Left cardiac atrium (tissue), 4 donors: Measurements from ENCODE around the gene SLC10A7. TPM values are rescaled to one million over a fixed set of nuclear protein-coding genes. Genes with fewer than 3 reads are reported as not detected.

Experiments
- ATAC-seq, 2 donors: fragments of 200-7000 bp; cut with Tn5 transposase; one replicate each; pipeline ENCODE4 v1.9.1; 2020; ENCODE audit warnings: mild to moderate bottlenecking in 2 of 2, moderate library complexity in 2 of 2
- DNase-seq: peaks from one replicate; pipeline ENCODE4 v3.0.0-alpha.2; 2020
- intact Hi-C, 2 donors: fragments of 100-400 bp; cut with DNase I; formaldehyde crosslinking; loops; one replicate each; pipeline versions ENCODE4 v1.14.1 to v1.15.1; 2022 to 2023
- total RNA-seq, 2 donors: library from RNA; stranded (reverse); fragmentation: NEBNext Ultra II Directional; extraction: Animal tissue kit (Norgen Biotek cat#: 25700); gene quantifications; one replicate each; pipeline ENCODE4 v1.2.1, GENCODE V29; 2021
- donor health status: DM: no; HTN: yes; CAD: no.
- donor health status: DM: no; HTN: yes; CAD: no; lungs with severe emphysema.
- donor health status: DM: yes; HTN: yes; CAD: no.
- donor health status: Dilated cardiomyopathy.

Gene SLC10A7
- total RNA-seq, 2 donors from 2014 or later: 6.8 TPM

GRCh38 chr4:146245850-146246249 lies 275.9 kb downstream of the SLC10A7 start:
- DNase-seq: peak; percentile 68
- peak; percentile 14 to 31 for ATAC-seq
- intact Hi-C loops: no loop called here

- ATAC-seq (peak in 1 of 2 donors; percentile 5), DNase-seq (peak; percentile 46)
- intact Hi-C loops: no loop called here
These were observed 276.5 kb downstream of the SLC10A7 start for GRCh38 chr4:146245246-146245645.

GRCh38 chr4:146244496-146244895 lies 277.2 kb downstream of the SLC10A7 start:
- DNase-seq (no peak), ATAC-seq (no peak)
- intact Hi-C loops: no loop called here

GRCh38 chr4:146243883-146244277 lies 277.9 kb downstream of the SLC10A7 start:
- ATAC-seq (no peak), DNase-seq (no peak)
- intact Hi-C loops: no loop called here

GRCh38 chr4:146243141-146243882 lies 278.4 kb downstream of the SLC10A7 start:
- intact Hi-C loops: no loop called here
- DNase-seq (peak; percentile 40), ATAC-seq (no peak)

- ATAC-seq: no peak
- intact Hi-C loops: loop anchor here in 1 of 2 donors (5.0 to 10.0 kb wide), 2 partner anchors 46 to 857 kb away; no protein-coding TSS in a partner anchor
- no peak for DNase-seq
These were observed 283.6 kb downstream of the SLC10A7 start for GRCh38 chr4:146238107-146238506.

GRCh38 chr4:146237092-146237491 lies 284.6 kb downstream of the SLC10A7 start:
- intact Hi-C loops: loop anchor here in 1 of 2 donors (5.0 to 10.0 kb wide), 2 partner anchors 45 to 858 kb away; no protein-coding TSS in a partner anchor
- ATAC-seq: no peak
- DNase-seq: no peak

- DNase-seq (no peak), ATAC-seq (no peak)
- intact Hi-C loops: loop anchor here in 1 of 2 donors (5.0 to 10.0 kb wide), 2 partner anchors 44 to 859 kb away; no protein-coding TSS in a partner anchor
These were observed 285.5 kb downstream of the SLC10A7 start for GRCh38 chr4:146236216-146236615.

- intact Hi-C loops: loop anchor here in 1 of 2 donors (5.0 to 10.0 kb wide), 2 partner anchors 43 to 859 kb away; no protein-coding TSS in a partner anchor
- ATAC-seq (peak; percentile 27 to 72), DNase-seq (no peak)
These were observed 286.0 kb downstream of the SLC10A7 start for GRCh38 chr4:146235654-146236177.

GRCh38 chr4:146232131-146232722 lies 289.5 kb downstream of the SLC10A7 start:
- intact Hi-C loops: loop anchor here in 1 of 2 donors (10.0 kb wide), 1 partner anchor 863 kb away; no protein-coding TSS in a partner anchor
- DNase-seq: no peak
- no peak for ATAC-seq

- DNase-seq: no peak
- intact Hi-C loops: no loop called here
- ATAC-seq: no peak
These were observed 292.3 kb downstream of the SLC10A7 start for GRCh38 chr4:146229406-146229805.

- DNase-seq: no peak
- peak; percentile 78 to 83 for ATAC-seq
These were observed 297.3 kb downstream of the SLC10A7 start for GRCh38 chr4:146224326-146224966.

GRCh38 chr4:146222313-146222712 lies 299.4 kb downstream of the SLC10A7 start:
- peak in 1 of 2 donors; percentile 68 for ATAC-seq
- intact Hi-C loops: no loop called here
- no peak for DNase-seq

More at GRCh38 chr4:146224326-146224966, 297.3 kb downstream of the SLC10A7 start:
- intact Hi-C loops: no loop called here

- no peak for DNase-seq
- ATAC-seq: no peak
- intact Hi-C loops: no loop called here
These were observed 307.5 kb downstream of the SLC10A7 start, which contains the start of gene REELD1 for GRCh38 chr4:146214238-146214637. TSS of gene REELD1 (plus strand) at chr4:146214538. CDS start at chr4:146216953, 2,415 bp downstream.

GRCh38 chr4:146212781-146213180 lies 309.0 kb downstream of the SLC10A7 start:
- DNase-seq: no peak
- ATAC-seq: no peak
- intact Hi-C loops: no loop called here

GRCh38 chr4:146211440-146211839 lies 310.3 kb downstream of the SLC10A7 start:
- intact Hi-C loops: no loop called here
- ATAC-seq: peak in 1 of 2 donors; percentile 52
- no peak for DNase-seq

GRCh38 chr4:146210890-146211289 lies 310.9 kb downstream of the SLC10A7 start:
- no peak for DNase-seq
- intact Hi-C loops: no loop called here
- no peak for ATAC-seq

- DNase-seq (no peak), ATAC-seq (peak in 1 of 2 donors; percentile 53)
- intact Hi-C loops: no loop called here
These were observed 314.3 kb downstream of the SLC10A7 start for GRCh38 chr4:146207410-146207809.
